Measurements from ENCODE around the gene SETD2. TPM values are rescaled to one million over a fixed set of nuclear protein-coding genes. Genes with fewer than 3 reads are reported as not detected.
"Not testable (repeated sequence)": the region's sequence is repeated elsewhere in the genome, so short reads cannot be mapped to it uniquely, and the experiment has no call there.

SETD2 gene
- total RNA-seq (10 to 100 TPM; 52.3 to 72.6 (median 59.0) TPM), polyA plus RNA-seq (10 to 100 TPM; 12.0 to 20.5 (median 12.9) TPM)

DNA sequence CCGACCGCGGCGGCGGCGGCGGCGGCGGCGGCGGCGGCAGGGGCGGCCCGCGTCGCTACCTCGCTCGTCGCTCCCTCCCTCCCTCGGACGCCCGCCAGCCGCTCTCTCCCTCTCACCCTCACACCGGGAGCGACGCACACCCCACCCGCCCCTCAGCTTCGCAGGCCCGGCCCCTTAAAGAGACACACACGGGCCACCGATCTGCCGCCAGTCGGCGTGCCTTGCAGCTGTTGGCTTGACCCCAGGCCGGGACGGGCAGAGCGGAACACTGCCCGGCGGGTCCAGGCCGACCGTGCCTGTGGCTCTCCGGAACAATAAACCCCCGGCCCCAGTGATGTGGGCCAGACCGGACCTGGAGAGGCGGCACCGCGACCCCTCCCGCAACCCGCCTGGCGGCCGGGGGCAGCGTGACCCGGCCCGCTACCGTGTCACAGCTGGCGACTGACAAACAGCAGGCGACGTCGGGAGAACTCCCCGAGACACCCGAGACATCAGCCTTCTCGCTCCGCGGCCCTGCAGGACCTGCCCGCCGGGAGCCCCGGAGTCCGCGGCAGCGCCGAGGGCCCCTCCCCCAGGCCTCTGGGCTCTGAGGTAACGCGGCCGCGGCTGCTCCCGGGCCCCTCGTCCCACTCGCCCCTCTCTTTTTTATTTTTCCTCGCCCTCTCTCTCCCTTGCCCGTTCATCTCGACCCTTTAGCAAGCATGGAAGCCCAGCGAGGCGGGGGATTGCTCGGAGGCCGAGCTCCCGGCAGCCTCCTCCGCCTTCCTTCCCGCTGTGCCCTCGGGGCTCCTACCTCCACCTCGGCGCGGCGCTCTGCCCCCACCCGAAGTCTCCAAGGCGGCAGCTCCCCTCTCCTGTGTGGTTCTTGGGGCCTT, at the start of gene SETD2:
SETD2 (minus strand) TSS at position 107 of the 875 bp plus-strand sequence. CDS start 189 bp downstream, outside the sequence.
- 0% methylated on average over 81 to 92 of the region's 95 CpGs for WGBS, 2 donors
- TF ChIP-seq EP300 (IDR thresholded peaks at IDR 0.05) = no peak
- peak; percentile 34 to 84 (median 70) for TF ChIP-seq POLR2AphosphoS5 (IDR thresholded peaks at IDR 0.05)
- TF ChIP-seq, protein P1, sequence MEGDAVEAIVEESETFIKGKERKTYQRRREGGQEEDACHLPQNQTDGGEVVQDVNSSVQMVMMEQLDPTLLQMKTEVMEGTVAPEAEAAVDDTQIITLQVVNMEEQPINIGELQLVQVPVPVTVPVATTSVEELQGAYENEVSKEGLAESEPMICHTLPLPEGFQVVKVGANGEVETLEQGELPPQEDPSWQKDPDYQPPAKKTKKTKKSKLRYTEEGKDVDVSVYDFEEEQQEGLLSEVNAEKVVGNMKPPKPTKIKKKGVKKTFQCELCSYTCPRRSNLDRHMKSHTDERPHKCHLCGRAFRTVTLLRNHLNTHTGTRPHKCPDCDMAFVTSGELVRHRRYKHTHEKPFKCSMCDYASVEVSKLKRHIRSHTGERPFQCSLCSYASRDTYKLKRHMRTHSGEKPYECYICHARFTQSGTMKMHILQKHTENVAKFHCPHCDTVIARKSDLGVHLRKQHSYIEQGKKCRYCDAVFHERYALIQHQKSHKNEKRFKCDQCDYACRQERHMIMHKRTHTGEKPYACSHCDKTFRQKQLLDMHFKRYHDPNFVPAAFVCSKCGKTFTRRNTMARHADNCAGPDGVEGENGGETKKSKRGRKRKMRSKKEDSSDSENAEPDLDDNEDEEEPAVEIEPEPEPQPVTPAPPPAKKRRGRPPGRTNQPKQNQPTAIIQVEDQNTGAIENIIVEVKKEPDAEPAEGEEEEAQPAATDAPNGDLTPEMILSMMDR (IDR thresholded peaks at IDR 0.05) = peak in 3 of 4 experiments; percentile 35 to 61 (median 54)
- TF ChIP-seq POLR2A (IDR thresholded peaks at IDR 0.05) = peak in 1 of 2 donors; percentile 20
- peak; percentile 98 for DNase-seq
- peaks cover 0 to 54% (median 51%) of the 10 kb centered on the region in 4 donors for H3K4me1 ChIP-seq
- no peaks in the 10 kb centered on the region for H3K36me3 ChIP-seq
- peak within 1 kb of the TSS; percentile 92 to 98 (median 96) for H3K27ac ChIP-seq
- no peaks in the 10 kb centered on the region for H3K27me3 ChIP-seq
- H3K4me3 ChIP-seq = peak within 1 kb of the TSS; percentile 67 to 96 (median 82)
- intact Hi-C loops (cut with DNase I) = loop anchor here (1.0 to 10.0 kb wide), 6 partner anchors 119 to 229 kb away; partner anchors contain the start of genes CCDC12, NBEAL2 and PTPN23
- no peaks in the 10 kb centered on the region for H3K9me3 ChIP-seq

DNA sequence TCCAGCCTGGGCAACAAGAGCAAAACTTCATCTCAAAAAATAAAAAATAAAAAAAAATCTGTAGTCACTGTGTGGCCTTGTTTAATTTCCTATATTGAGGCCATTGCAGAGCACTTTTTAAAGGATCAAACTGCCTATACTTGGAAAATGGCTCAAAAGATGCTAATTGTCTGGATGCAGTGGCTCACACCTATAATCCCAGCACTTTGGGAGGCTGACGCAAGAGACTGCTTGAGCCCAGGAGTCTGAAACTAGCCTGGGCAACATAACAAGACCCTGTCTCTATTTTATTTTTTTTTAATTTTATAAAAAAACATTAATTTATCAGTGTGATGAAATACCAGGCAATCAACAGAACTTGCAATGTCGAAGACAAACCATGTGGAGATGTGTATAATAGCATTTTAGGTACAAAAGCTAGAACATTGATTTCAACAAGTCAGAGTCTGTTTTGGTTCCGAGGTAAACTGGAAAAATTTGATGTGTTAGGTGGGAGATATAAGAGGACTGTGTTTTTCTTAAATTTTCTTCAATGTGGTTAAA, 47.0 kb upstream of the SETD2 start:
- 93 to 96% methylated on average over 3 of the region's 3 CpGs for WGBS, 2 donors
- Histone ChIP-seq H3K27ac (no peak overlapping the region), H3K9me3 (no peaks in the 10 kb centered on the region), H3K27me3 (no peaks in the 10 kb centered on the region), H3K4me3 (no peak overlapping the region), H3K36me3 (peaks cover 0 to under 1% (median 0%) of the 10 kb centered on the region in 4 donors), H3K4me1 (no peaks in the 10 kb centered on the region)
- TF ChIP-seq, protein P1 (IDR thresholded peaks at IDR 0.05) = no peak
- TF ChIP-seq POLR2A (IDR thresholded peaks at IDR 0.05) = no peak
- no peak for TF ChIP-seq POLR2AphosphoS5 (IDR thresholded peaks at IDR 0.05)
- TF ChIP-seq EP300 (IDR thresholded peaks at IDR 0.05) = no peak
- intact Hi-C loops (cut with DNase I) = no loop called here
- DNase-seq = peak; percentile 4

DNA sequence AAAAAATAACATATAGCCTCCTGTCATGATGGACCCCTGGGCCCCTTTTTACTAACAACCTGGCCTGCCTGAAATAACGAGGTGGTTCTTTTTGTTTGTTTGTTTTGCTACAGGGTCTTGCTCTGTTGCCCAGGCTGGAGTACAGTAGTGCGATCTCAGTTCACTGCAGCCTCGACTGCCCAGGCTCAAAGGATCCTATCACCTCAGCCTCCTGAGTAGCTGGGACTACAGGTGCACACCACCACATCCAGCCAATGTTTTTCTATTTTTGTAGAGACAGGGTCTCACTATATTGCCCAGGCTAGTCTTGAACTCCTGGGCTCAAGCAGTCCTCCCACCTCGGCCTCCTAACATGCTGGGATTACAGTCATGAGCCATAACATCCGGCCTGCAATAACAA, 42.1 kb upstream of the SETD2 start:
- intact Hi-C loops (cut with DNase I); H3K9me3 ChIP-seq; DNase-seq; H3K4me1 ChIP-seq; H3K27ac ChIP-seq; H3K36me3 ChIP-seq; H3K4me3 ChIP-seq; H3K27me3 ChIP-seq: not testable (repeated sequence)
- 90 to 97% methylated on average over 5 of the region's 5 CpGs for WGBS, 2 donors

DNA sequence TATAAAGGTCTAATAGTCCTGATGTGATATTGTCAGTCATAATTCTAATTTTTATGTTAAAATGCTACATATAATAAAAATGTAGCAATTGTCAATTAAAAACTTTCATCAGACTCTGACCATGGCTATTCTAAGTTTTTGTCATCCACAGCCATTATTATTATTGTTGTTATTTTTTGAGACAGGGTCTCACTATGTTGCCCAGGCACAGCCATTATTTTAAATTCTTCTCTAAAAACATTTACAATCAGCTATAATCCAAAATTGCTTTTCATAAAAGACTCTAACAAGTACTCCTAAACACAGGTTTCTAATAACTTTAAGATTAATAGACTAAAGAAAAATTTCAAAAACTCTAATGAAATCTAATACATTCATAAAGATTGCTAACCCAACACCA, 41.0 kb upstream of the SETD2 start:
- peaks cover 0 to 4% (median 0%) of the 10 kb centered on the region in 4 donors for H3K36me3 ChIP-seq
- no peak for DNase-seq
- no peak for TF ChIP-seq POLR2A (IDR thresholded peaks at IDR 0.05)
- no peak for TF ChIP-seq EP300 (IDR thresholded peaks at IDR 0.05)
- TF ChIP-seq POLR2AphosphoS5 (IDR thresholded peaks at IDR 0.05) = no peak
- TF ChIP-seq, protein P1 (IDR thresholded peaks at IDR 0.05) = no peak

GRCh38 chr3:47202542-47202941, 38.6 kb upstream of the SETD2 start:
- intact Hi-C loops (cut with DNase I) = no loop called here
- no peak overlapping the region for H3K4me3 ChIP-seq
- WGBS, 2 donors = 91 to 97% methylated on average over 3 of the region's 3 CpGs
- no peaks in the 10 kb centered on the region for H3K4me1 ChIP-seq
- peaks cover 0 to 4% (median 0%) of the 10 kb centered on the region in 4 donors for H3K36me3 ChIP-seq
- no peaks in the 10 kb centered on the region for H3K9me3 ChIP-seq
- TF ChIP-seq, protein P1 (IDR thresholded peaks at IDR 0.05) = no peak
- TF ChIP-seq EP300 (IDR thresholded peaks at IDR 0.05) = no peak
- no peak for TF ChIP-seq POLR2A (IDR thresholded peaks at IDR 0.05)
- TF ChIP-seq POLR2AphosphoS5 (IDR thresholded peaks at IDR 0.05) = no peak
- no peak overlapping the region for H3K27ac ChIP-seq
- H3K27me3 ChIP-seq = no peaks in the 10 kb centered on the region
- DNase-seq = no peak

More for the DNA sequence above, 41.0 kb upstream of the SETD2 start:
- intact Hi-C loops (cut with DNase I) = no loop called here
- H3K27ac ChIP-seq = no peak overlapping the region
- H3K27me3 ChIP-seq = no peaks in the 10 kb centered on the region
- no peaks in the 10 kb centered on the region for H3K4me1 ChIP-seq
- no peaks in the 10 kb centered on the region for H3K9me3 ChIP-seq
- H3K4me3 ChIP-seq = no peak overlapping the region

Data from sigmoid colon (tissue), 7 donors.